ENCODE measurements around the gene P2RX1. TPM values are rescaled to one million over a fixed set of nuclear protein-coding genes. Genes with fewer than 3 reads are reported as not detected.

The P2RX1 gene
- total and polyA plus RNA-seq, 12 donors, result 0.27 to 2.6 (median 0.49) TPM

GRCh38 chr17:3907483-3908216 is 8.6 kb downstream of the P2RX1 start:
- no peak overlapping the region for H3K4me3 ChIP-seq
- H3K4me1 ChIP-seq, result peaks cover 0 to 15% (median 10%) of the 10 kb centered on the region in 9 donors
- intact Hi-C loops (cut with DNase I), result loop anchor here in 2 of 10 donors (5.0 kb wide), 2 partner anchors 40 to 45 kb away; no protein-coding TSS in a partner anchor
- no peaks in the 10 kb centered on the region for H3K36me3 ChIP-seq
- H3K27ac ChIP-seq, result no peak overlapping the region
- ATAC-seq, result no peak
- H3K27me3 ChIP-seq, result no peaks in the 10 kb centered on the region
- 85% methylated on average over 11 of the region's 11 CpGs for WGBS, 2 donors
- no peak for DNase-seq
- peak in 7 of 9 donors; percentile 24 to 51 (median 34) for TF ChIP-seq CTCF (IDR thresholded peaks at IDR 0.05)
- no peaks in the 10 kb centered on the region for H3K9me3 ChIP-seq

DNA sequence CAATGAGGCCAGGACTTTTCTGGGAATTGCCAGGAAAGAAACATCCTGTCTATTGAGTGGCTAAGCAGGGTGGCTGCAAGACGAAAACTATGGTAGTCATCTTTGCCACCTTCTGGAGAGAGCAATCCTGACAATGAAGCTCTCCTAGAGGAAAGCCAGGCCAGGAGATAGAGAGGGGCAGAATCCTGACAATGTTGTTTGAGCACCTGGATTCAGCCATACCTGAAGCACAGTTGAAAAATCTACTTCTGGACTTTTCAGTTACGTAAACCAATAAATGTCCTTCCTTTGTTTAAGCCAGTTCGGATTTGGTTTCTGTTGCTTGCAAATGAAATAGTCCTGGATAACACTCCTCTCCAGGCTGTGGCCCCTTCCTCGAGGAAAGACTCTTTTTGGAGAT is 9.4 kb downstream of the P2RX1 start:
- H3K36me3 ChIP-seq, result no peaks in the 10 kb centered on the region
- no peaks in the 10 kb centered on the region for H3K27me3 ChIP-seq
- peaks cover 0 to 12% (median 9%) of the 10 kb centered on the region in 9 donors for H3K4me1 ChIP-seq
- no peak overlapping the region for H3K27ac ChIP-seq
- 90 to 91% methylated on average over 4 of the region's 4 CpGs for WGBS, 2 donors
- DNase-seq (no peak), ATAC-seq (no peak)
- no peak overlapping the region for H3K4me3 ChIP-seq
- no peak for TF ChIP-seq CTCF (IDR thresholded peaks at IDR 0.05)
- H3K9me3 ChIP-seq, result no peaks in the 10 kb centered on the region
- intact Hi-C loops (cut with DNase I), result loop anchor here in 2 of 10 donors (5.0 kb wide), 2 partner anchors 40 to 45 kb away; no protein-coding TSS in a partner anchor

GRCh38 chr17:3905017-3905520 is 11.2 kb downstream of the P2RX1 start:
- DNase-seq (no peak), ATAC-seq (no peak)
- intact Hi-C loops (cut with DNase I), result loop anchor here in 2 of 10 donors (5.0 kb wide), 2 partner anchors 38 to 43 kb away; no protein-coding TSS in a partner anchor
- H3K4me3 ChIP-seq, result no peak overlapping the region
- no peak overlapping the region for H3K27ac ChIP-seq
- H3K9me3 ChIP-seq, result no peaks in the 10 kb centered on the region
- H3K36me3 ChIP-seq, result no peaks in the 10 kb centered on the region
- WGBS, 2 donors, result 93 to 95% methylated on average over 11 of the region's 11 CpGs
- TF ChIP-seq CTCF (IDR thresholded peaks at IDR 0.05), result no peak
- H3K27me3 ChIP-seq, result no peaks in the 10 kb centered on the region
- H3K4me1 ChIP-seq, result no peaks in the 10 kb centered on the region

GRCh38 chr17:3904501-3904900 is 11.8 kb downstream of the P2RX1 start:
- ATAC-seq, result peak in 1 of 8 donors; percentile 10
- intact Hi-C loops (cut with DNase I), result no loop called here
- WGBS, 2 donors, result 79 to 80% methylated on average over 15 of the region's 15 CpGs
- DNase-seq, result no peak
- Histone ChIP-seq H3K4me1 (no peaks in the 10 kb centered on the region), H3K4me3 (no peak overlapping the region), H3K27ac (no peak overlapping the region), H3K36me3 (no peaks in the 10 kb centered on the region), H3K9me3 (no peaks in the 10 kb centered on the region), H3K27me3 (no peaks in the 10 kb centered on the region)
- no peak for TF ChIP-seq CTCF (IDR thresholded peaks at IDR 0.05)
